GM12801 (cell line): ENCODE data around the gene ANP32A.

Experiments used
- CTCF ChIP-seq: IDR thresholded peaks from one replicate; pipeline ENCODE4 v1.5.1; 2011; ENCODE audit warnings: control low read depth; ENCODE audit not compliant: insufficient read length; ENCODE audit errors: extremely low read depth

The ANP32A gene

GRCh38 chr15:68801572-68802148 is 19.0 kb downstream of the ANP32A start:
- TF ChIP-seq CTCF, result no peak

GRCh38 chr15:68800875-68801274 is 19.8 kb downstream of the ANP32A start:
- TF ChIP-seq CTCF, result no peak

- TF ChIP-seq CTCF, result no peak
Observed at GRCh38 chr15:68798346-68799094, 22.2 kb downstream of the ANP32A start.

GRCh38 chr15:68797599-68798345 is 22.9 kb downstream of the ANP32A start:
- TF ChIP-seq CTCF, result no peak

- no peak for TF ChIP-seq CTCF
Observed at GRCh38 chr15:68797191-68797590, 23.5 kb downstream of the ANP32A start.

- no peak for TF ChIP-seq CTCF
Observed at GRCh38 chr15:68796576-68796975, 24.1 kb downstream of the ANP32A start.

GRCh38 chr15:68795298-68795848 is 25.3 kb downstream of the ANP32A start:
- no peak for TF ChIP-seq CTCF
